NT2/D1 (cell line): ENCODE data around the gene PCDHB14.

Source experiments
- DNase-seq: peaks from one replicate; pipeline ENCODE4 v3.0.0-alpha.2; 2011; ENCODE audit warnings: low read depth, low spot score
- H3K27me3 ChIP-seq: 2 replicates; pipeline ENCODE4 v1.6.0; 2011; ENCODE audit warnings: mild to moderate bottlenecking; ENCODE audit not compliant: insufficient read length, insufficient read depth
- H3K36me3 ChIP-seq: 2 replicates; pipeline ENCODE4 v1.6.1; 2011; ENCODE audit warnings: mild to moderate bottlenecking, low read length, mixed read lengths; ENCODE audit not compliant: insufficient read depth, insufficient read length
- H3K4me1 ChIP-seq: 2 replicates; pipeline ENCODE4 v1.5.1; 2011; ENCODE audit not compliant: insufficient read depth, insufficient read length
- H3K4me3 ChIP-seq: 2 replicates; pipeline ENCODE4 v1.5.1; 2011; ENCODE audit warnings: low read depth; ENCODE audit not compliant: insufficient read length
- H3K9ac ChIP-seq: 2 replicates; pipeline ENCODE4 v1.6.0; 2011; ENCODE audit warnings: low read depth; ENCODE audit not compliant: insufficient read length
- H3K9me3 ChIP-seq: 2 replicates; pipeline ENCODE4 v1.5.1; 2011; ENCODE audit warnings: mild to moderate bottlenecking, low read length; ENCODE audit not compliant: insufficient read depth
- SUZ12 ChIP-seq: IDR thresholded peaks from 2 replicates; pipeline ENCODE4 v1.6.1; 2011; ENCODE audit not compliant: insufficient read length, insufficient read depth; ENCODE audit errors: extremely low read depth
- YY1 ChIP-seq: IDR thresholded peaks from 2 replicates; pipeline ENCODE4 v1.6.1; 2011; ENCODE audit not compliant: insufficient read length, insufficient read depth
- ZNF274 ChIP-seq: IDR thresholded peaks from 2 replicates; pipeline ENCODE4 v1.6.1; 2011; ENCODE audit warnings: mild to moderate bottlenecking, low read depth, low read length

Gene PCDHB14

GRCh38 chr5:141250576-141250975, 27.4 kb downstream of the PCDHB14 start:
- no peak for DNase-seq
- Histone ChIP-seq H3K4me3 (no peak overlapping the region), H3K27me3 (no peaks in the 10 kb centered on the region), H3K4me1 (no peaks in the 10 kb centered on the region), H3K9me3 (peaks cover 58% of the 10 kb centered on the region), H3K36me3 (no peaks in the 10 kb centered on the region), H3K9ac (no peak overlapping the region)
- TF ChIP-seq ZNF274 = no peak
- TF ChIP-seq SUZ12 = no peak
- TF ChIP-seq YY1 = no peak

GRCh38 chr5:141258464-141258863, 35.3 kb downstream of the PCDHB14 start:
- TF ChIP-seq ZNF274 (no peak), SUZ12 (no peak), YY1 (no peak)
- no peaks in the 10 kb centered on the region for H3K4me1 ChIP-seq
- peaks cover 96% of the 10 kb centered on the region for H3K9me3 ChIP-seq
- no peak overlapping the region for H3K4me3 ChIP-seq
- no peaks in the 10 kb centered on the region for H3K36me3 ChIP-seq
- H3K9ac ChIP-seq = no peak overlapping the region
- DNase-seq = no peak
- H3K27me3 ChIP-seq = no peaks in the 10 kb centered on the region

- no peak overlapping the region for H3K9ac ChIP-seq
- H3K27me3 ChIP-seq = no peaks in the 10 kb centered on the region
- H3K9me3 ChIP-seq = peaks cover 96% of the 10 kb centered on the region
- DNase-seq = no peak
- no peak overlapping the region for H3K4me3 ChIP-seq
- no peaks in the 10 kb centered on the region for H3K36me3 ChIP-seq
- TF ChIP-seq SUZ12 (no peak), ZNF274 (peak; percentile 47; the same call in 1 of the 2 replicates), YY1 (no peak)
- no peaks in the 10 kb centered on the region for H3K4me1 ChIP-seq
Measured at GRCh38 chr5:141258948-141259347, 35.8 kb downstream of the PCDHB14 start.

- no peak for DNase-seq
- TF ChIP-seq SUZ12 (no peak), ZNF274 (peak; percentile 78)
- Histone ChIP-seq H3K9ac (no peak overlapping the region), H3K4me3 (no peak overlapping the region), H3K9me3 (peaks cover 94% of the 10 kb centered on the region), H3K4me1 (no peaks in the 10 kb centered on the region), H3K27me3 (no peaks in the 10 kb centered on the region), H3K36me3 (no peaks in the 10 kb centered on the region)
Measured at GRCh38 chr5:141260458-141261237, 37.5 kb downstream of the PCDHB14 start.

GRCh38 chr5:141261238-141261546, 38.0 kb downstream of the PCDHB14 start:
- Histone ChIP-seq H3K4me3 (no peak overlapping the region), H3K9me3 (peaks cover 91% of the 10 kb centered on the region), H3K27me3 (no peaks in the 10 kb centered on the region), H3K4me1 (no peaks in the 10 kb centered on the region), H3K9ac (no peak overlapping the region), H3K36me3 (no peaks in the 10 kb centered on the region)
- DNase-seq = no peak
- no peak; the same call in 1 of the 2 replicates for TF ChIP-seq ZNF274
- TF ChIP-seq YY1 = no peak
- no peak for TF ChIP-seq SUZ12

- DNase-seq = no peak
- H3K4me3 ChIP-seq = no peak overlapping the region
- TF ChIP-seq SUZ12 = no peak
- no peak for TF ChIP-seq ZNF274
- no peak for TF ChIP-seq YY1
Measured at GRCh38 chr5:141269195-141269594, 46.1 kb downstream of the PCDHB14 start.

GRCh38 chr5:141272906-141273305, 49.8 kb downstream of the PCDHB14 start:
- DNase-seq = no peak

More at GRCh38 chr5:141269195-141269594, 46.1 kb downstream of the PCDHB14 start:
- Histone ChIP-seq H3K27me3 (no peaks in the 10 kb centered on the region), H3K9me3 (peaks cover 55% of the 10 kb centered on the region), H3K9ac (no peak overlapping the region), H3K4me1 (no peaks in the 10 kb centered on the region), H3K36me3 (no peaks in the 10 kb centered on the region)

More at GRCh38 chr5:141272906-141273305, 49.8 kb downstream of the PCDHB14 start:
- TF ChIP-seq YY1 = no peak
- TF ChIP-seq SUZ12 = no peak
- TF ChIP-seq ZNF274 = no peak
- no peaks in the 10 kb centered on the region for H3K27me3 ChIP-seq
- peaks cover 24% of the 10 kb centered on the region for H3K9me3 ChIP-seq
- no peak overlapping the region for H3K4me3 ChIP-seq
- no peaks in the 10 kb centered on the region for H3K4me1 ChIP-seq
- H3K36me3 ChIP-seq = no peaks in the 10 kb centered on the region
- no peak overlapping the region for H3K9ac ChIP-seq
